Fibroblast of lung (primary cell): ENCODE data around the gene KRTAP21-3. TPM values are rescaled to one million over a fixed set of nuclear protein-coding genes. Genes with fewer than 3 reads are reported as not detected.

Source experiments
- DNase-seq, 2 donors: peaks; one replicate each; pipeline versions ENCODE4 v3.0.0 to v3.0.0-alpha.2; 2010; ENCODE audit warnings: low read depth in 2 of 2
- H2AFZ ChIP-seq: 2 replicates; pipeline ENCODE4 v1.5.1; 2012; ENCODE audit warnings: low read length, control low read depth, inconsistent platforms
- H3K27ac ChIP-seq: 2 replicates; pipeline ENCODE4 v1.5.1; 2011; ENCODE audit warnings: low read length, control low read depth; ENCODE audit not compliant: insufficient read depth
- H3K27me3 ChIP-seq: 2 replicates; pipeline ENCODE4 v1.5.1; 2011; ENCODE audit warnings: mild to moderate bottlenecking, low read length; ENCODE audit not compliant: control insufficient read depth, insufficient read depth
- H3K36me3 ChIP-seq: 2 replicates; pipeline ENCODE4 v1.5.1; 2011; ENCODE audit warnings: low read length; ENCODE audit not compliant: control insufficient read depth, insufficient read depth
- H3K4me1 ChIP-seq: 2 replicates; pipeline ENCODE4 v1.5.1; 2011; ENCODE audit warnings: low read length; ENCODE audit not compliant: control insufficient read depth, insufficient read depth; ENCODE audit errors: extremely low read depth
- H3K4me2 ChIP-seq: 2 replicates; pipeline ENCODE4 v1.5.1; 2011; ENCODE audit warnings: low read length, control low read depth; ENCODE audit not compliant: insufficient read depth; ENCODE audit errors: extremely low read depth
- H3K4me3 ChIP-seq, 4 experiments: fragments of 200-600 bp in 1 of 4; sonication (generic) in 1 of 4; replicated peaks in 1 of 4; 2 replicates each; pipeline ENCODE4 v1.5.1; 2011 to 2016; ENCODE audit warnings: low read length in 4 of 4, low read depth in 3 of 4, mild to moderate bottlenecking in 3 of 4, control low read depth in 2 of 4, inconsistent platforms in 1 of 4, mixed read lengths in 1 of 4; ENCODE audit not compliant: insufficient read depth in 1 of 4; ENCODE audit errors: control extremely low read depth in 1 of 4
- H3K79me2 ChIP-seq: 2 replicates; pipeline ENCODE4 v1.5.1; 2012; ENCODE audit warnings: mild to moderate bottlenecking, low read length, inconsistent platforms; ENCODE audit not compliant: control insufficient read depth, insufficient read depth
- H3K9ac ChIP-seq: 2 replicates; pipeline ENCODE4 v1.5.1; 2011; ENCODE audit warnings: mild to moderate bottlenecking, low read length, control low read depth; ENCODE audit not compliant: insufficient read depth
- H3K9me3 ChIP-seq: 2 replicates; pipeline ENCODE4 v1.5.1; 2012; ENCODE audit warnings: low read depth, low read length; ENCODE audit not compliant: control insufficient read depth, insufficient read depth
- H4K20me1 ChIP-seq: 2 replicates; pipeline ENCODE4 v1.5.1; 2011; ENCODE audit warnings: low read length; ENCODE audit not compliant: control insufficient read depth, insufficient read depth; ENCODE audit errors: extremely low read depth
- EZH2 ChIP-seq: IDR thresholded peaks from 2 replicates; pipeline ENCODE4 v1.5.1; 2012; ENCODE audit warnings: low read length, control low read depth, mild to moderate bottlenecking; ENCODE audit errors: missing control alignments
- polyA plus RNA-seq, 2 donors: library from polyadenylated mRNA; depleted of rRNA in 1 of 2; stranded (reverse) in 1 of 2; unstranded in 1 of 2; fragments of >200 nt; gene quantifications; 2 replicates each; pipeline ENCODE4 v1.2.1, GENCODE V29; 2011 to 2012; ENCODE audit warnings: missing spikeins in 1 of 2
- total RNA-seq: library from RNA; depleted of rRNA; stranded (reverse); fragments of >200 nt; gene quantifications from 2 replicates; pipeline ENCODE4 v1.2.1, GENCODE V29; 2014
- TF ChIP-seq, protein P1 (sequence below), 2 donors: IDR thresholded peaks in 1 of 2; conservative IDR thresholded peaks in 1 of 2; 1 replicate in 1 of 2; 2 replicates in 1 of 2; pipeline ENCODE4 v1.5.1; 2011 to 2012; ENCODE audit warnings: low read length in 2 of 2, control low read depth in 1 of 2, inconsistent platforms in 1 of 2, low read depth in 1 of 2, mild to moderate bottlenecking in 1 of 2

The KRTAP21-3 gene
- total and polyA plus RNA-seq, 2 donors (not counting 1 experiment from before 2014, with no cell fraction given): not detected

DNA sequence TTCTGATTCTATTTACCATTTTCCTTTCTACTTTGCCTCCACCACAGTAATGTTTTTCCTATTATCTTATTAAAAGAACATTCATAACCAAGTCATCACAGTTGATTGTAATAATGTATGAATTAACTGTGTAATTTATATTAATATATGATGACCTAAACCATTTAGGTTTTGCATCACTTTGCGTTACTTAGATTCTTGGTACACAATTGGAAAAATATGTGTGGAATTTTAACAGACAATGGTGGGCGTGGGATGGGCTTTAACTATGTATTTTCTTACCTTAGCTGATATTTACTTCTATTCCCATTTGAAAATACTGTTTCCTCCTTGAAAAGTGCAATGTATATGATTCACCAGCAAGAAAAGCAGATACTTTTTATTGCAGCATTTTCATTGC, 3.6 kb downstream of the KRTAP21-3 start:
- no peak for TF ChIP-seq EZH2
- TF ChIP-seq, protein P1, sequence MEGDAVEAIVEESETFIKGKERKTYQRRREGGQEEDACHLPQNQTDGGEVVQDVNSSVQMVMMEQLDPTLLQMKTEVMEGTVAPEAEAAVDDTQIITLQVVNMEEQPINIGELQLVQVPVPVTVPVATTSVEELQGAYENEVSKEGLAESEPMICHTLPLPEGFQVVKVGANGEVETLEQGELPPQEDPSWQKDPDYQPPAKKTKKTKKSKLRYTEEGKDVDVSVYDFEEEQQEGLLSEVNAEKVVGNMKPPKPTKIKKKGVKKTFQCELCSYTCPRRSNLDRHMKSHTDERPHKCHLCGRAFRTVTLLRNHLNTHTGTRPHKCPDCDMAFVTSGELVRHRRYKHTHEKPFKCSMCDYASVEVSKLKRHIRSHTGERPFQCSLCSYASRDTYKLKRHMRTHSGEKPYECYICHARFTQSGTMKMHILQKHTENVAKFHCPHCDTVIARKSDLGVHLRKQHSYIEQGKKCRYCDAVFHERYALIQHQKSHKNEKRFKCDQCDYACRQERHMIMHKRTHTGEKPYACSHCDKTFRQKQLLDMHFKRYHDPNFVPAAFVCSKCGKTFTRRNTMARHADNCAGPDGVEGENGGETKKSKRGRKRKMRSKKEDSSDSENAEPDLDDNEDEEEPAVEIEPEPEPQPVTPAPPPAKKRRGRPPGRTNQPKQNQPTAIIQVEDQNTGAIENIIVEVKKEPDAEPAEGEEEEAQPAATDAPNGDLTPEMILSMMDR (conservative IDR thresholded peaks at IDR 0.05 in 1 of 2, IDR thresholded peaks at IDR 0.05 in 1 of 2; ENCODE audit: low read depth in 1 of 2, low read length in 2 of 2): no peak
- no peaks in the 10 kb centered on the region for H4K20me1 ChIP-seq
- H3K36me3 ChIP-seq: no peaks in the 10 kb centered on the region
- H3K27ac ChIP-seq: no peak overlapping the region
- DNase-seq: peak in 1 of 2 donors; percentile 11
- no peak overlapping the region for H3K9ac ChIP-seq
- no peaks in the 10 kb centered on the region for H3K79me2 ChIP-seq
- H3K9me3 ChIP-seq: no peaks in the 10 kb centered on the region
- H2AFZ ChIP-seq: no peak overlapping the region
- H3K4me3 ChIP-seq: no peak overlapping the region
- no peak overlapping the region for H3K4me2 ChIP-seq
- H3K4me1 ChIP-seq: no peaks in the 10 kb centered on the region
- H3K27me3 ChIP-seq: no peaks in the 10 kb centered on the region

DNA sequence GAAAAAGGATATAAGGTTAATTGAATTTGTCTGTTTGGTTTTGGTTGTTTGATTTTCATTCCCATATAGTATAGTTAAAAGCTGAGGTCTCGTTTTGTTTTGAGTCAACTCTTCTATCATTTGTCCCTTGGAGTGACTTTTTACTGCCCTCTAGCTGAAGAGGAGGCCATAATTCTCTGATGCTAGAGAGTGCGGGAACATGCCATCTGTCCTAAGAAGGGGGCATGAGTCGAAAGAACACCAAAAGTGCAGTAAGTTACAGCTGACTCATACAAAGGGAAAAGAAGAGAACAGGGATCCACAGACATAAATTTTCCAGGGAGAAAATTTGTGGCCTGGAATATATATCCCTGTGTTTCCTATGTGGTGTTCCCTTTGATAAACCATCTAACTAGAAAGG, 4.1 kb downstream of the KRTAP21-3 start:
- Histone ChIP-seq H2AFZ (no peak overlapping the region), H3K4me2 (no peak overlapping the region), H3K27ac (no peak overlapping the region), H3K27me3 (no peaks in the 10 kb centered on the region), H4K20me1 (no peaks in the 10 kb centered on the region), H3K4me1 (no peaks in the 10 kb centered on the region), H3K4me3 (no peak overlapping the region), H3K36me3 (no peaks in the 10 kb centered on the region), H3K9ac (no peak overlapping the region), H3K9me3 (no peaks in the 10 kb centered on the region), H3K79me2 (no peaks in the 10 kb centered on the region)
- DNase-seq: no peak
- no peak for TF ChIP-seq EZH2
- TF ChIP-seq, protein P1 (conservative IDR thresholded peaks at IDR 0.05 in 1 of 2, IDR thresholded peaks at IDR 0.05 in 1 of 2; ENCODE audit: low read depth in 1 of 2, low read length in 2 of 2): no peak

DNA sequence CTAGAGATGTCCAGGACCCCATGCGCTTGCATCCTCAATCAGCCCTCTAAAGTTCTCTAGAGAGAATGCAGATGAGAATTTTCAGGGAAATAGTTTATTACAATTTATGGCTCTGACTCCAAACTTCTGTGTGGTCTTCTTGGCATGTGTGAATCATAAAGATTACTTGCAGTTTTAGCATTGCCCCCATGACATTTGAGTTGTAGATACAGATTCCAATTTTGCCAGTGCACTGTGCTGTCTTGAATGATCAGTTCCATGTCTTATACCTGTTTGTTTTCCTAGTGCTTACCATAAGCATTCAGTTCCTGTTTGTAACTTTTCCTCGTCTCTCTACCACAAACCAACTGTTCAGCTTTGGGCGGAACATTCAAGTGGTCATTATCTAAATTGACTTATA, 4.8 kb downstream of the KRTAP21-3 start:
- Histone ChIP-seq H3K4me3 (no peak overlapping the region), H3K27ac (no peak overlapping the region), H3K36me3 (no peaks in the 10 kb centered on the region), H3K79me2 (no peaks in the 10 kb centered on the region), H3K9ac (no peak overlapping the region), H3K4me2 (no peak overlapping the region), H3K27me3 (no peaks in the 10 kb centered on the region), H3K4me1 (no peaks in the 10 kb centered on the region), H2AFZ (no peak overlapping the region), H3K9me3 (no peaks in the 10 kb centered on the region), H4K20me1 (no peaks in the 10 kb centered on the region)
- TF ChIP-seq, protein P1 (conservative IDR thresholded peaks at IDR 0.05 in 1 of 2, IDR thresholded peaks at IDR 0.05 in 1 of 2; ENCODE audit: low read depth in 1 of 2, low read length in 2 of 2): no peak
- no peak for TF ChIP-seq EZH2
- peak in 1 of 2 donors; percentile 7 for DNase-seq
